Liver (tissue), 9 donors: ENCODE results near the gene LRP3. TPM values are rescaled to one million over a fixed set of nuclear protein-coding genes. Genes with fewer than 3 reads are reported as not detected.

Experiments used
- DNase-seq: peaks from one replicate; pipeline ENCODE4 v3.0.0-alpha.2; 2017; ENCODE audit warnings: low spot score
- H3K27ac ChIP-seq, 2 donors: one replicate each; pipeline ENCODE4 v1.7.0; 2013; ENCODE audit warnings: inconsistent platforms in 2 of 2, low read length in 2 of 2, control low read depth in 1 of 2, low read depth in 1 of 2, mild to moderate bottlenecking in 1 of 2
- H3K27me3 ChIP-seq, 4 donors: one replicate each; pipeline versions ENCODE4 v1.6.1 to v1.7.0; 2013; ENCODE audit warnings: low read length in 3 of 4, inconsistent platforms in 1 of 4, mild to moderate bottlenecking in 1 of 4, moderate library complexity in 1 of 4; ENCODE audit not compliant: control insufficient read depth in 4 of 4, insufficient read depth in 4 of 4
- H3K36me3 ChIP-seq, 4 donors: one replicate each; pipeline versions ENCODE4 v1.6.1 to v1.7.0; 2013; ENCODE audit warnings: low read length in 3 of 4, mild to moderate bottlenecking in 3 of 4, low read depth in 1 of 4, moderate library complexity in 1 of 4; ENCODE audit not compliant: control insufficient read depth in 4 of 4, insufficient read depth in 3 of 4
- H3K4me1 ChIP-seq, 4 donors: one replicate each; pipeline versions ENCODE4 v1.6.1 to v1.7.0; 2013; ENCODE audit warnings: low read length in 3 of 4, mild to moderate bottlenecking in 3 of 4, moderate library complexity in 1 of 4; ENCODE audit not compliant: control insufficient read depth in 4 of 4, insufficient read depth in 4 of 4
- H3K4me3 ChIP-seq, 3 donors: one replicate each; pipeline versions ENCODE4 v1.6.1 to v1.7.0; 2013; ENCODE audit warnings: low read length in 3 of 3, control low read depth in 1 of 3, low read depth in 1 of 3, mild to moderate bottlenecking in 1 of 3
- H3K9ac ChIP-seq, 2 donors: one replicate each; pipeline ENCODE4 v1.7.0; 2013; ENCODE audit warnings: low read length in 2 of 2, mild to moderate bottlenecking in 2 of 2, moderate library complexity in 2 of 2, control low read depth in 1 of 2, low read depth in 1 of 2
- H3K9me3 ChIP-seq, 4 donors: one replicate each; pipeline versions ENCODE4 v1.6.1 to v1.7.0; 2013; ENCODE audit warnings: low read length in 3 of 4; ENCODE audit not compliant: control insufficient read depth in 4 of 4
- EGR1 ChIP-seq, 2 donors: IDR thresholded peaks; 2 replicates each; pipeline ENCODE4 v1.6.1; 2016 to 2018; ENCODE audit warnings: antibody characterized with exemption in 2 of 2, low read depth in 2 of 2
- FOXA1 ChIP-seq: IDR thresholded peaks from 2 replicates; pipeline ENCODE4 v1.6.1; 2016; ENCODE audit warnings: antibody characterized with exemption
- FOXA2 ChIP-seq: IDR thresholded peaks from 2 replicates; pipeline ENCODE4 v1.6.1; 2016; ENCODE audit warnings: antibody characterized with exemption
- GABPA ChIP-seq, 2 donors: IDR thresholded peaks in 1 of 2; conservative IDR thresholded peaks in 1 of 2; 2 replicates each; pipeline ENCODE4 v1.6.1; 2016; ENCODE audit warnings: antibody characterized with exemption in 2 of 2, mild to moderate bottlenecking in 1 of 2, moderate library complexity in 1 of 2
- HNF4A ChIP-seq, 2 donors: conservative IDR thresholded peaks; 2 replicates each; pipeline ENCODE4 v1.6.1; 2016; ENCODE audit warnings: antibody characterized with exemption in 2 of 2, mild to moderate bottlenecking in 2 of 2
- HNF4G ChIP-seq: IDR thresholded peaks from 2 replicates; pipeline ENCODE4 v1.6.1; 2016; ENCODE audit warnings: antibody characterized with exemption
- JUND ChIP-seq, 2 donors: IDR thresholded peaks; 2 replicates each; pipeline ENCODE4 v1.6.1; 2016; ENCODE audit warnings: antibody characterized with exemption in 2 of 2
- NR2F2 ChIP-seq: IDR thresholded peaks from 2 replicates; pipeline ENCODE4 v1.6.1; 2016; ENCODE audit warnings: antibody characterized with exemption
- RAD21 ChIP-seq, 2 donors: IDR thresholded peaks; 2 replicates each; pipeline ENCODE4 v1.6.1; 2016; ENCODE audit warnings: antibody characterized with exemption in 2 of 2, mild to moderate bottlenecking in 2 of 2
- RXRA ChIP-seq, 2 donors: IDR thresholded peaks; 2 replicates each; pipeline ENCODE4 v1.6.1; 2017 to 2018; ENCODE audit warnings: antibody characterized with exemption in 2 of 2, mild to moderate bottlenecking in 1 of 2
- SP1 ChIP-seq: IDR thresholded peaks from 2 replicates; pipeline ENCODE4 v1.6.1; 2018; ENCODE audit warnings: antibody characterized with exemption, mild to moderate bottlenecking
- TAF1 ChIP-seq: conservative IDR thresholded peaks from 2 replicates; pipeline ENCODE4 v1.6.1; 2016; ENCODE audit warnings: antibody characterized with exemption, mild to moderate bottlenecking
- YY1 ChIP-seq: IDR thresholded peaks from 2 replicates; pipeline ENCODE4 v1.6.1; 2016; ENCODE audit warnings: antibody characterized with exemption, mild to moderate bottlenecking
- WGBS: extraction: QIAGEN DNeasy Blood & Tissue Kit; methylation state at CpG from one replicate; pipeline ENCODE4 v1.1.7; 2013; 5-methylcytosine and 5-hydroxymethylcytosine counted together
- polyA plus RNA-seq, 2 donors: library from polyadenylated mRNA; stranded (reverse) in 1 of 2; unstranded in 1 of 2; fragments of 200-250 nt in 1 of 2; fragments of >200 nt in 1 of 2; fragmentation: Nextera tagmentation in 1 of 2; extraction: Ambion mirVana in 1 of 2; gene quantifications; one replicate each; pipeline versions ENCODE4 v1.2.1 to v1.2.3, GENCODE V29; 2013 to 2015
- total RNA-seq, 2 donors: library from RNA; depleted of rRNA; stranded (reverse); fragments of >200 nt; gene quantifications; one replicate each; pipeline ENCODE4 v1.2.3, GENCODE V29; 2014
- TF ChIP-seq, protein P1 (sequence below): IDR thresholded peaks from 2 replicates; pipeline ENCODE4 v1.6.1; 2016; ENCODE audit warnings: antibody characterized with exemption
- TF ChIP-seq, protein P2 (sequence below): IDR thresholded peaks from 2 replicates; pipeline ENCODE4 v1.6.1; 2016; ENCODE audit warnings: antibody characterized with exemption
- TF ChIP-seq, protein P3 (sequence below): fragments of 150-350 bp; IDR thresholded peaks from 2 replicates; pipeline ENCODE4 v1.5.1; 2017; ENCODE audit warnings: improper control_type of control experiment, low read depth, low read length; ENCODE audit not compliant: missing input control
- TF ChIP-seq, protein P4 (sequence below): IDR thresholded peaks from 2 replicates; pipeline ENCODE4 v1.6.1; 2016; ENCODE audit warnings: antibody characterized with exemption, mild to moderate bottlenecking
- donor health status: healthy.
- donor health status: healthy.
- donor health status: healthy.
- donor health status: healthy.
- donor health status: healthy.

The LRP3 gene
- total and polyA plus RNA-seq, 4 donors: 2.5 to 42.3 (median 15.4) TPM

DNA sequence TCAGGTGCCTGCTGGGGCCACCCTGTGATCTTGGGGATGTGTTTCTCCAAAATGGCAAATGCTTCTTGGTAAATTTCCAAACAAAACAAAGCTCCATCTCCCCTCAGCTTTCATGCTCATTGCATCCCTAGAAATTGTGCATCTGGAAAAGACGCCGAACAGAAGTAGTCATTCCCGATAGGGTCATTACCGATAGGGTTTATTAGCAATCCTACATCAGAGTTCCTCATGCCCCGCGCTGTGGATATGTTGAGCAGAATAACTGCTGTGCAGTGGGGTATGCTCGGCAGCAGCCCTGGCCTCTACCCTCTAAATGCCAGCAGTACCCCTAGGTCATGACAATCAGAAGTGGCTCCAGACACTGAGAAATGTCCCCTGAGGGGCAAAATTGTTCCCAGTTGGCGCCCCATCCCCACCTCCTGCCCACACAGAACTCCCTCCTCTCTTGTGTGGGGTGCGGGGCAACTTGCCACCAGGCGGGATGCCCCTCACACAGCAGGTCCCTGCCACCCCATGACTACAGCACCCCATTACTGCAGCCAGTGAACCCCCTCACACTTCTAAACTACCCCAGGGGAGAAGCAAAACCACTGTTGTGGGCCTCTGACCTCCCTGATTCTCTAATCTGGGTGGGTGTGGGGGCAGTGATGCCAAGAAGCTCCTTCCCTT lies 44.5 kb downstream of the LRP3 start:
- H3K36me3 ChIP-seq: no peaks in the 10 kb centered on the region
- no peak overlapping the region for H3K4me3 ChIP-seq
- no peak overlapping the region for H3K9ac ChIP-seq
- no peaks in the 10 kb centered on the region for H3K9me3 ChIP-seq
- peaks cover 8 to 34% (median 21%) of the 10 kb centered on the region in 4 donors for H3K4me1 ChIP-seq
- no peak overlapping the region for H3K27ac ChIP-seq
- 96% methylated on average over 10 of the region's 10 CpGs for WGBS
- TF ChIP-seq FOXA1 (no peak), RAD21 (IDR thresholded peaks at IDR 0.05) (no peak), SP1 (no peak), YY1 (no peak), JUND (IDR thresholded peaks at IDR 0.05) (no peak), NR2F2 (no peak), RXRA (IDR thresholded peaks at IDR 0.05) (no peak), EGR1 (IDR thresholded peaks at IDR 0.05; ENCODE audit: low read depth in 2 of 2) (no peak), HNF4A (conservative IDR thresholded peaks at IDR 0.05) (no peak), TAF1 (no peak)
- TF ChIP-seq, protein P1, sequence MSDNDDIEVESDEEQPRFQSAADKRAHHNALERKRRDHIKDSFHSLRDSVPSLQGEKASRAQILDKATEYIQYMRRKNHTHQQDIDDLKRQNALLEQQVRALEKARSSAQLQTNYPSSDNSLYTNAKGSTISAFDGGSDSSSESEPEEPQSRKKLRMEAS: no peak
- TF ChIP-seq, protein P2, sequence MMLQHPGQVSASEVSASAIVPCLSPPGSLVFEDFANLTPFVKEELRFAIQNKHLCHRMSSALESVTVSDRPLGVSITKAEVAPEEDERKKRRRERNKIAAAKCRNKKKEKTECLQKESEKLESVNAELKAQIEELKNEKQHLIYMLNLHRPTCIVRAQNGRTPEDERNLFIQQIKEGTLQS: no peak
- TF ChIP-seq, protein P3, sequence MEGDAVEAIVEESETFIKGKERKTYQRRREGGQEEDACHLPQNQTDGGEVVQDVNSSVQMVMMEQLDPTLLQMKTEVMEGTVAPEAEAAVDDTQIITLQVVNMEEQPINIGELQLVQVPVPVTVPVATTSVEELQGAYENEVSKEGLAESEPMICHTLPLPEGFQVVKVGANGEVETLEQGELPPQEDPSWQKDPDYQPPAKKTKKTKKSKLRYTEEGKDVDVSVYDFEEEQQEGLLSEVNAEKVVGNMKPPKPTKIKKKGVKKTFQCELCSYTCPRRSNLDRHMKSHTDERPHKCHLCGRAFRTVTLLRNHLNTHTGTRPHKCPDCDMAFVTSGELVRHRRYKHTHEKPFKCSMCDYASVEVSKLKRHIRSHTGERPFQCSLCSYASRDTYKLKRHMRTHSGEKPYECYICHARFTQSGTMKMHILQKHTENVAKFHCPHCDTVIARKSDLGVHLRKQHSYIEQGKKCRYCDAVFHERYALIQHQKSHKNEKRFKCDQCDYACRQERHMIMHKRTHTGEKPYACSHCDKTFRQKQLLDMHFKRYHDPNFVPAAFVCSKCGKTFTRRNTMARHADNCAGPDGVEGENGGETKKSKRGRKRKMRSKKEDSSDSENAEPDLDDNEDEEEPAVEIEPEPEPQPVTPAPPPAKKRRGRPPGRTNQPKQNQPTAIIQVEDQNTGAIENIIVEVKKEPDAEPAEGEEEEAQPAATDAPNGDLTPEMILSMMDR: no peak
- TF ChIP-seq, protein P4, sequence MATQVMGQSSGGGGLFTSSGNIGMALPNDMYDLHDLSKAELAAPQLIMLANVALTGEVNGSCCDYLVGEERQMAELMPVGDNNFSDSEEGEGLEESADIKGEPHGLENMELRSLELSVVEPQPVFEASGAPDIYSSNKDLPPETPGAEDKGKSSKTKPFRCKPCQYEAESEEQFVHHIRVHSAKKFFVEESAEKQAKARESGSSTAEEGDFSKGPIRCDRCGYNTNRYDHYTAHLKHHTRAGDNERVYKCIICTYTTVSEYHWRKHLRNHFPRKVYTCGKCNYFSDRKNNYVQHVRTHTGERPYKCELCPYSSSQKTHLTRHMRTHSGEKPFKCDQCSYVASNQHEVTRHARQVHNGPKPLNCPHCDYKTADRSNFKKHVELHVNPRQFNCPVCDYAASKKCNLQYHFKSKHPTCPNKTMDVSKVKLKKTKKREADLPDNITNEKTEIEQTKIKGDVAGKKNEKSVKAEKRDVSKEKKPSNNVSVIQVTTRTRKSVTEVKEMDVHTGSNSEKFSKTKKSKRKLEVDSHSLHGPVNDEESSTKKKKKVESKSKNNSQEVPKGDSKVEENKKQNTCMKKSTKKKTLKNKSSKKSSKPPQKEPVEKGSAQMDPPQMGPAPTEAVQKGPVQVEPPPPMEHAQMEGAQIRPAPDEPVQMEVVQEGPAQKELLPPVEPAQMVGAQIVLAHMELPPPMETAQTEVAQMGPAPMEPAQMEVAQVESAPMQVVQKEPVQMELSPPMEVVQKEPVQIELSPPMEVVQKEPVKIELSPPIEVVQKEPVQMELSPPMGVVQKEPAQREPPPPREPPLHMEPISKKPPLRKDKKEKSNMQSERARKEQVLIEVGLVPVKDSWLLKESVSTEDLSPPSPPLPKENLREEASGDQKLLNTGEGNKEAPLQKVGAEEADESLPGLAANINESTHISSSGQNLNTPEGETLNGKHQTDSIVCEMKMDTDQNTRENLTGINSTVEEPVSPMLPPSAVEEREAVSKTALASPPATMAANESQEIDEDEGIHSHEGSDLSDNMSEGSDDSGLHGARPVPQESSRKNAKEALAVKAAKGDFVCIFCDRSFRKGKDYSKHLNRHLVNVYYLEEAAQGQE: no peak
- DNase-seq: no peak
- H3K27me3 ChIP-seq: no peaks in the 10 kb centered on the region

DNA sequence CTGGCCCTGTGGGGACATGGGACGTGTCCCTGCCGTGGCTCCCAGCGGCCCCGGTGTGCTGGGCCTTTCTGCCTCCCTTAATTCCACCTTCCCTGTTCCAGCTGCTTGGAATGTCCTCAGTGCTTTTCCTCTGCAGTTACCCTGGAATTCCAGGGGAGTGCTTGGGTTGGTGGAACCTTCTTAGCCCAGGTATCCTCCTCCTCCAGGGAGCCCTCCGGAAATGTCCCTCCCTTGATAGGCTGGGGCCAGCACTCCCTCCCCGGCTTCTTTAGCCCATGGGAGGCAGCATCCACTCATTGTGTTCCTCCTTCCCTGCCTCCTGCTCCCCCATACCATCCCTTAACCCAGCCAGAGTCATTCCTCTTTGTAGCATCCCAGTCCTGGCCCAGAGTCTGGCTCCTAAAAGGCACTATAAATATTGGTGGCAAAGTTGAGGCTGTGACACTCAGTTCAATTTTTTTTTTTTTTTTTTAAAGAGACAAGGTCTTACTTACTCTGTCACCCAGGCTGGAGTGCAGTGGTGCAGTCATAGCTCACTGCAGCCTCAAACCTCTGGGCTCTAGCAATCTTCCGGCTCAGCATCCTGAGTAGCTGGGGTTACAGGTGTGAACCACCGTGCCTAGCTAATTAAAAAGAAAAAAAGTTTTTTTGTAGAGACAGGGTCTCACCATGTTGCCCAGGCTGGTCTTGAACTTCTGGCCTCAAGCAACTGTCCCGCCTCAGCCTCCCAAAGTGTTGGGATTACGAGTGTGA lies 45.3 kb downstream of the LRP3 start:
- H3K27ac ChIP-seq: no peak overlapping the region
- WGBS: 91% methylated on average over 10 of the region's 10 CpGs
- H3K9me3 ChIP-seq: no peaks in the 10 kb centered on the region
- DNase-seq: no peak
- no peaks in the 10 kb centered on the region for H3K36me3 ChIP-seq
- no peak overlapping the region for H3K4me3 ChIP-seq
- H3K9ac ChIP-seq: no peak overlapping the region
- H3K4me1 ChIP-seq: peaks cover 8 to 34% (median 21%) of the 10 kb centered on the region in 4 donors
- no peaks in the 10 kb centered on the region for H3K27me3 ChIP-seq
- TF ChIP-seq, protein P4: no peak
- TF ChIP-seq FOXA2 (no peak), GABPA (IDR thresholded peaks at IDR 0.05 in 1 of 2, conservative IDR thresholded peaks at IDR 0.05 in 1 of 2) (no peak), SP1 (no peak), HNF4G (no peak), YY1 (no peak), HNF4A (conservative IDR thresholded peaks at IDR 0.05) (no peak)
- TF ChIP-seq, protein P2: no peak
- TF ChIP-seq, protein P3: no peak
